EL (cell line): ENCODE data around the gene MSI2.
A peak's percentile ranks its signal among the peaks of the same experiment; 100 is the strongest.

Source experiments
- DNase-seq: peaks from one replicate; pipeline ENCODE4 v3.0.0-alpha.2; 2016

The MSI2 gene

DNA sequence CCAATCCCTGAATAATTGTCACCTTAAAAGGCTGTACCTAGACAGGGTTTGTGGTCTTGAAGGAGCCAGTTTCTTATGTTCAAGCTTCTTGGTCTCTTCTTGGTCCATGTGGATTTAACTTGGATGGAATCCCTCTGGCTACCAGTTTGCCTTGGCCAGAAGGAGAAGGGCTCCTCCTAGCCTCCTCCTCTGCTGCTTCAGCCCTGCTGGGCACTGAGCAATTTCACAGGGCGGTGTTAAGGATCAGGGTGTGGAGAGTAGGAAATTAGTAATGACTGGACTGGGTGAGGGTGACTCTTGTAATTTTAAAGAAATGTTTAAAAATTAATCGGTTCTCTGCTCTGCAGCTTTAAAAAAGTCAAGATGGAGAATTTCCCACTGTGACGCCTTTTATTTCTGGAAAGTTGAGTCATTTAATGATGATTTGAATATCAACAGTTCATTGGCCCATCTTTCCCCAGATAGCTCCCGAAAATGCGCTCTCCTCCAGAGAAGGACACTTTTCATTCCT is 96.4 kb downstream of the MSI2 start:
- DNase-seq: no peak

DNA sequence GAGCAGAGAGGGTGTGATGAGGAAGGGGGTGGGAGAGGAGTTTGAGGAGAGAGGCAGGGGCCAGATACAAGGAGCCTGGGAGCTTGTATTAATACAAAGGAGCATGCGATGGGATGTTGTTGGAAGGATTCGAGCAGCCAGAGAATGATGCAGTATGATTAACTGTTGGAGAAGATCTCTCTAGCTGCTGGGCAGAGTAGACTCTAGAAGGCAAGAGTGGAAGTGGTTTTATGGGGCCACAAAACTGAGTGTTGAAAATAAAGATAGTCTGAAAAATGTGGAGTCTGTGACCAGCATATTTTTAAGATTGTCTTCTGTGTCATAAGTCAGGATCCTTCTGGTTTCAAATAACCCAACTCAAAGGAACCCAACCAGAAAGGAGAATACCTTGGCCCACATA is 98.3 kb downstream of the MSI2 start:
- DNase-seq: no peak

GRCh38 chr17:57355090-57355859 is 99.0 kb downstream of the MSI2 start:
- DNase-seq: no peak

DNA sequence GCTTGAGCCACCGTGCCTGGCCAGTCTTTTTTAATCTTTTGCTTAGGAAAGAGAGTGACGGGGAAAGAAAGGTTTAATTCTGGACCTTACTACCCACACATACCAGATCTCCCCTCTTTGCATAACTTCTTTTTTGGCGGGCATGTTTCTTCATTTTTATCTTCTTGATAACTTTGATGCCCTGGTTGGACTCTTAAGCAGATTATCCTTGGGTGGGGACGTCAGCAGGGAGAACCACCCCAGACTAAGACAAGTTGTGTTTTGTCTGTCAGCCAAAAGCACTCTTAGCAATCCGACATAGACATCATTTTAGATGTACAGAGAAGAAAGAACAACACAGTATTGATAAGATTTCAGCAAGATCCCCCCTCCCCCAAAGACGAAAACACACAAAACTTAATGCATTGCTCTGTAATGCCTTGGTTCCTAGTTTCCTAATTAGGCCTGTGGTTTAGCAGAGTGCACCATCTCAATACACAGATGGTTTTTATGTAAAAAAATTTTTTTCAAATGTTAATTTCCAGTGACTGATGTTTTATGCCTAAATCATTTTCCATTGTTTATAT is 99.9 kb downstream of the MSI2 start:
- no peak for DNase-seq

GRCh38 chr17:57356719-57357391 is 100.5 kb downstream of the MSI2 start:
- no peak for DNase-seq

DNA sequence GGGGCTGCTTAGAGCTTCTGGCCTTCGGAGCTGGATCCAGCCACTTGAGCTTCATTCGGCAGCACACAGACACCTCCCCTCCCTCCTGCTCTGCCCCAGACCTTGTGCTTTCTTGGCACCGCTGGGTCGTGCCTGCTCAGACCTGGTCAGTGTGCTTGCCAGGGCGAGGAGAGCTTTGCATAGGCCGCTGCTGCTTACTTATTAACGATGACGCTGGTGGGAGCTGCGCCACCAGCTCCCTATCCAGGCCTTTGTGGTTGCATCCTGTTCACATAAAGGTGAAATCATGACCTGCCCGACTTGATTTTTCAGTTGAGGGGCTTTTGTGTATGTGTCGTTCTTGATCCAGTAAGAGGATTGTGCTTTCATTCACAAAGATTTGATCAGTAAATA is 101.1 kb downstream of the MSI2 start:
- DNase-seq: no peak

DNA sequence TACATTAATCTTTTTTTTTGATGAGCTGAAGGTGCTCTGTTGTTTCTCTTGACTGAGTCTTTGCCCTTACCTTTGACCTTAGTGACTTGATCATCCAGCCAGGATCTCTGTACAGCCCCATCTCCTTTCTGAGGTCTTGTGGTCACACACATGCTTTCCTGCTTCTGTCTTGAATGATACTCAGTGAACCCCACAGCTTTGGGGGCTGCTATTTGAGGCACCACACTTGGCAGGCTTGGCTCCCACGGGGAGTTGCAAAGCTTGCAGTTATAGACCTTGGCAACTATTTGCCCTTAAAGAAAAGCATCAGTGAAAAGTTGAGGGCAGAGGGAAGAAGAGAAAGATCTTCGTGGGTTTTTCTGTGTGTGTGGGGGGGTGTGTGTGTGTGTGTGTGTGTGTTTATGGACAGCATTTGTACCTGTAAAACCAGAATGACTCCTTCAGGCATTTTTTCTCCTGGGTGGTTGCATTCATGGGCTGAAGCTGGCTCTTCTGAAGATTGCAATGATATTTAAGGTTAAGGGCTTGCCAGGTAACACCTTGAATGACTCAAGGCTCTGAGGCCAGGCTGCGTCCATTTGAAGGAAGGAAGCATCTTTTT is 101.6 kb downstream of the MSI2 start:
- DNase-seq: no peak

GRCh38 chr17:57360266-57360665 is 103.9 kb downstream of the MSI2 start:
- DNase-seq: no peak

DNA sequence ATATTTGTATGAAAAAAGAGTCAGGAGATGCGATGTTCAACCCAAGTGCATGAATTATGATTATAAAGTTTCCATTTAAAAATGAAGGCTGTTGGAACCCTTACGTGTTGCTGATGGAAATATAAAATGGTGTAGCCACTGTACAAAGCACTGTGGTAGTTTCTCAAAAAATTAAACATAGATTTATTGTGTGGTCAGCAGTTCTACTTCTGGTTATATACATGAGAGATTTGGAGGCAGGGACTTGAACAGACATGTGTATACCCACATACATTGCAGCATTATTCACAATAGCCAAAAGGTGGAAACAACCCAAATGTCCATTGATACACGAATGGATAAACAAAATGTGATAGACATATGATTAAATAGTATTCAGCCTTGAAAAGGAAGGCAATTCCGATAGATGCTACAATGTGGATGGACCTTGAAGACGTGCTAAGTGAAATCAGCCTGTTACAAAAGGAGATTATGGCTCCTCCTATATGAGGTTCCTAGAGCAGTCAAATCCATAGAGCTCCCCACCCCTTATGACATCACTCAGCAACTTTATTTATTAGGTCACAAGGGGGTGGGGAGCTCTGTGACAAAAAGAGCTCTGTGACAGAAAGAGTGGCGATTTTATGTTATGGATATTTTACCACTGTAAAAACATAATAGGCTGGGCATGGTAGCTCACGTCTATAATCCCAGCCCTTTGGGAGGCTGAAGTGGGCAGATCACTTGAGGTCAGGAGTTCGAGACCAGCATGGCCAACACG is 106.7 kb downstream of the MSI2 start:
- DNase-seq: no peak

GRCh38 chr17:57363580-57363979 is 107.3 kb downstream of the MSI2 start:
- DNase-seq: no peak

- no peak for DNase-seq
Observed at GRCh38 chr17:57363998-57364643, 107.8 kb downstream of the MSI2 start.

- DNase-seq: no peak
Observed at GRCh38 chr17:57365420-57365819, 109.1 kb downstream of the MSI2 start.

DNA sequence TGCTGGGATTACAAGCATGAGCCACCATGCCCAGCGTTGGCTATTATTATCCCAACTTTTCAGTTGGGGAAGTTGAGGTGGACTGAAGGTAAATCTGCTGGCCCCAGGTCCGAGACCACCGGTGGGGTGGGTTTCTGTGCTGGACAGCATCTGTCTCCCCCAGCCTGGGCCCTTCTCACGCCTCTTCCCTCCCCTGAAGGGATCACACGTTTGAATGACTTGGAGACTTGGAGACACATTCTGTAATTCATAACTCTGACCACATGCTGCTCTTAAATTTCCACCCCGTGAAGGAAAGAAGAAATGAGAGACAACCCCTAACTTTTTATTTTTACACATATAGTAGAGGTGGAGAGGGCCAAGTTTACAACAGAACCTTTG is 109.8 kb downstream of the MSI2 start:
- DNase-seq: no peak

DNA sequence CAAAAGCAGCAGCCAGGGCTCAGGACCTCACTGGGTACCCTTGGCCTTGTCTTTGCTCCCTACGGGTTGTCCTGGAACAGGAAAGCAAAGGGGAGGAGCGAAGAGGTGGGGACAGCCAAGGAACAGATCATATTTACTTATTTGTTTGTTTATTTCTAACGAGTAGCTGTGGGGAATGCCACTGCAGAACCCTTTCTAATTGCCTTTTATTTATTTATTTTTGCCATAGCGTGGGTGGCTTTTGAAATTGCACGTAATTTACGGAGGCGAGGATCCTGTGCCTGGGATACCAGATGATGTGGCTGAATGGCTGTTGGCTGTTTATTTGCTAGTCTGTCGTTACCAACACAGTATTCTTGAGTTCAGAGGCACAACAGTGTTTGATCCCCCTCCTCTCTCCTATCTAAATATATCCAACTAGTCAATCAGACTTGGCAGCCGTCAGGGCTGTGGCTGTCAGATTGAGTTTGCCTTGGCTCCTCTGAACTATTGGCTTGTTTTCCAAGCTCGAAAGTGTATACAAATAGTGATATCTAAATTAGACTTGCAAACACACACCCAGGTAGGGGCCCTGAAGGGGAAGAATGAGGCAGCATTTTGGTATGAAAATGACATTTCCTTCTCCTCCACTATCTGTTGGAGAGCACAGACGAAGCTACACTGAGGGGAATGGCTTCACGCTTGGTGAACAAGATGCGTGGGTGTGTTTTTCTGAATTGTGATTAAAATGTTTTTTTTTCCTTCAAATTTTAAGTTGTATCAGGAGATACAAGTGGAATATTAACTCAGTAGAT is 110.4 kb downstream of the MSI2 start:
- DNase-seq: no peak

DNA sequence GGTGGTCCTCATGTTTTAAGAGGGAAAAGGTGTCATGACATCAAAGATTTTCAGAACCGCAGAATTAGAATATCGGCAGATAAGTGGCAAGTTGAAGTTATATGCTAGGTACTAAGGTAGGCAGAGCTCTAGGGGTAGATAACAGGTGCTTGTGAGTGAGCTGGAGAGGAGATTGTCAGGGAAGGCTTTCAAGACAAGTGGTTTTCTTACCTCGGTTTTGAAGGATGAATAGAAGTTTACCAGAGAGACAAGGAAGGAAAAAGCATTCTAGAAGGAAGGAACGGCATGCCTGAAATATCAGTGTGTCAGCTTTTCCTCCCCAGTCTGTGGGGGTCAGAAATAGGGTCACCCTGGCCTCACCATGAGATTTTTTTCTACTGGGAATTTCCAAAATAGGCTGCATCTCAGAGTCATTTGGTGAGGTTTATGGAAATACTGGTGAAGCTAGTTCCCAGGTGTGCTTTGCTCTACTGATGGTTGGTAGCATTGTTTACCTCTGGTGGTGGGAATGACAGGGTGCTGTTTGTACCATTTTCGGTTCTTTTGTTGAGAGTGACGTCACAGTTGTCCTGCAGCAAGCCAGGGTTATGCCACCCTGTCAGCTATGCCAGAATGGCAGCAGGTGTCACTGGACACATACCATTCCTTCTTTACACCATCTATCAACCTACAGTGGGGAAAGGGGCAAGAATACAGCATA is 112.5 kb downstream of the MSI2 start:
- no peak for DNase-seq

GRCh38 chr17:57369509-57369945 is 113.2 kb downstream of the MSI2 start:
- DNase-seq: peak; percentile 25

- DNase-seq: peak; percentile 74
Observed at GRCh38 chr17:57370037-57370581, 113.8 kb downstream of the MSI2 start.

- DNase-seq: no peak
Observed at GRCh38 chr17:57370619-57371018, 114.3 kb downstream of the MSI2 start.

GRCh38 chr17:57372156-57372555 is 115.8 kb downstream of the MSI2 start:
- DNase-seq: peak; percentile 45

DNA sequence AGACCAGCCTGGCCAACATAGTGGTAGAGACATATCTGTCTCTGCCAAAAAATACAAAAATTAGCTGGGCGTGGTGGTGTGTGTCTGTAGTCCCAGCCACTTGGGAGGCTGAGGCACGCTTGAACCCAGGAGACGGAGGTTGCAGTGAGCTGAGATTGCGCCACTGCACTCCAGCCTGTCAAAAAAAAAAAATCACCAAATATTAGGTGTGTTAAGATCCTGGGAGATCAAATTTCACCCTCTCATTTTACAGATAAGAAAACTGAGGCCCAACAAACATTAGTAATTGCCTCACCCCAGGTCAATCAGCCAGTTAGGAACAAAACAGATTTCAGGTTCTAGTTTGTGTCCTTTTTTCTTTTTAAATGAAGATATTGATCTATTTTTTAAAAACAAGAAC is 116.7 kb downstream of the MSI2 start:
- no peak for DNase-seq

DNA sequence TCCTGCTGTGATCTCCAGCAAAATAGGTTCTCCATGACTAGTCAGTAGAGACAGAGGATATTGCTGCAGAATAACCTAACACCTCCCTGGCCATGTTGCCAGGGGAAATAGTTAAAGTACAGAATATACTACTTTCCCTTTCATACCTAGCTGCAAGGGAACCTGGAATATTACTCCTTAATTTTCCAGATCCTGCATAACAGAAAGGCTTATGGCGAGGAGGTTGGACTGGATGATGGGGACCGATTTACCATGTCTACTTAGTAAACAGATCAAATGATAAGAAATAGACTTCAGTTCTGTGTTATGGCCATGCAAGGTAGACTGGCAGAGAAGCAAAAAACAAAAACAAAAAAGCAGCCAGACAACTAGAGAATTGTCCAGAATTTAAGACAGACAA is 117.4 kb downstream of the MSI2 start:
- DNase-seq: no peak
